Measurements from ENCODE around the gene ZDHHC14. TPM values are rescaled to one million over a fixed set of nuclear protein-coding genes. Genes with fewer than 3 reads are reported as not detected.

ZDHHC14 gene
- total RNA-seq, 1 experiment from 2014 or later, result 3.2 TPM

DNA sequence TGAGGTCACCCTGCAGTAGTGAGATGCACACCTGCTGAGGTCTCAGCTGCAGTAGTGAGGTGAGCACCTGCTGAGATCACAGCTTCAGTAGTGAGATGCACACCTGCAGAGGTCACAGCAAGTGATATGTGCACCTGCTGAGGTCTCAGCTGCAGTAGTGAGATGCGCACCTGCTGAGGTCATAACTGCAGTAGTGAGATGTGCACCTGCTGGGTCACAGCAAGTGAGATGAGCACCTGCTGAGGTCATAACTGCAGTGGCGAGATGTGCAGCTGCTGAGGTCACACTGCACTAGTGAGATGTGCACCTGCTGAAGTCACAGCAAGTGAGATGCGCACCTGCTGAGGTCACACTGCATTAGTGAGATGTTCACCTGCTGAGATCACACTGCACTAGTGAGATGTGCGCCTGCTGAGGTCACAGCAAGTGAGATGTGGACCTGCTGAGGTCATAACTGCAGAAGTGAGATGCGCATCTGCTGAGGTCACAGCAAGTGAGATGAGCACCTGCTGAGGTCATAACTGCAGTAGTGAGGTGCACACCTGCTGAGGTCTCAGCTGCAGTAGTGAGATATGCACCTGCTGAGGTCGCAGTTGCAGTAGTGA is 20.8 kb downstream of the ZDHHC14 start:
- Mint-ChIP-seq H3K27ac (ENCODE audit: low read depth, unreplicated experiment) (no peak overlapping the region), H3K9me3 (ENCODE audit: unreplicated experiment) (no peaks in the 10 kb centered on the region), H3K4me1 (ENCODE audit: insufficient read depth, unreplicated experiment) (no peaks in the 10 kb centered on the region), H3K4me3 (ENCODE audit: unreplicated experiment) (no peak overlapping the region), H3K36me3 (ENCODE audit: insufficient read depth, unreplicated experiment) (no peaks in the 10 kb centered on the region), H3K27me3 (ENCODE audit: insufficient read depth, unreplicated experiment) (no peaks in the 10 kb centered on the region)
- no peak for DNase-seq (ENCODE audit: unreplicated experiment)
- intact Hi-C loops (cut with micrococcal nuclease), result no loop called here
- CTCF ChIA-PET, result no interaction called here
- TF ChIP-seq, protein P1, sequence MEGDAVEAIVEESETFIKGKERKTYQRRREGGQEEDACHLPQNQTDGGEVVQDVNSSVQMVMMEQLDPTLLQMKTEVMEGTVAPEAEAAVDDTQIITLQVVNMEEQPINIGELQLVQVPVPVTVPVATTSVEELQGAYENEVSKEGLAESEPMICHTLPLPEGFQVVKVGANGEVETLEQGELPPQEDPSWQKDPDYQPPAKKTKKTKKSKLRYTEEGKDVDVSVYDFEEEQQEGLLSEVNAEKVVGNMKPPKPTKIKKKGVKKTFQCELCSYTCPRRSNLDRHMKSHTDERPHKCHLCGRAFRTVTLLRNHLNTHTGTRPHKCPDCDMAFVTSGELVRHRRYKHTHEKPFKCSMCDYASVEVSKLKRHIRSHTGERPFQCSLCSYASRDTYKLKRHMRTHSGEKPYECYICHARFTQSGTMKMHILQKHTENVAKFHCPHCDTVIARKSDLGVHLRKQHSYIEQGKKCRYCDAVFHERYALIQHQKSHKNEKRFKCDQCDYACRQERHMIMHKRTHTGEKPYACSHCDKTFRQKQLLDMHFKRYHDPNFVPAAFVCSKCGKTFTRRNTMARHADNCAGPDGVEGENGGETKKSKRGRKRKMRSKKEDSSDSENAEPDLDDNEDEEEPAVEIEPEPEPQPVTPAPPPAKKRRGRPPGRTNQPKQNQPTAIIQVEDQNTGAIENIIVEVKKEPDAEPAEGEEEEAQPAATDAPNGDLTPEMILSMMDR (IDR thresholded peaks at IDR 0.05; ENCODE audit: unreplicated experiment), result no peak
- BruUV-seq (replicated peaks), result no TSS peak
- POLR2A ChIA-PET, result no interaction called here

- TF ChIP-seq, protein P1 (IDR thresholded peaks at IDR 0.05; ENCODE audit: unreplicated experiment), result no peak
Observed at GRCh38 chr6:157402996-157403685, 22.2 kb downstream of the ZDHHC14 start.

DNA sequence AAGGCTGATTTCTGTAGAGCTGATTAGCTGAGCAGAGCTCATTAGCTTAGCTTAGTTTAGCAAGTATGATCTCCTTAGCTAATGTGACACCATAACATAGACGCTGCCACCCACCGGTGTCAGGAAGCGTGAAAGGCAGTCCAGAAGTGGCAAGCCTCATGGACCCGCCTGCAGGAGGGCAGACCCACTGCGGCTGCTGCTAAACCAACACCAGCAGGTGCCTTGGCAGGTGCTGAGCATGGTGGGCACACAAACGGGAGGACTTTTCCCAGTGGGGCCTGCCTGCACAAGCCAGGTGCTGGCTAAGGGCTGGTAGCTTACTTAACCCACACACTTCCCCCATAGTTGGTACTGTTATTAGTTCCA is 22.7 kb downstream of the ZDHHC14 start:
- POLR2A ChIA-PET, result no interaction called here

More at GRCh38 chr6:157402996-157403685, 22.2 kb downstream of the ZDHHC14 start:
- ChIA-PET POLR2A (no interaction called here), CTCF (no interaction called here)
- H3K27me3 Mint-ChIP-seq (ENCODE audit: insufficient read depth, unreplicated experiment), result no peaks in the 10 kb centered on the region
- no TSS peak for BruUV-seq (replicated peaks)
- no peaks in the 10 kb centered on the region for H3K9me3 Mint-ChIP-seq (ENCODE audit: unreplicated experiment)
- H3K27ac Mint-ChIP-seq (ENCODE audit: low read depth, unreplicated experiment), result no peak overlapping the region
- no peak for DNase-seq (ENCODE audit: unreplicated experiment)
- intact Hi-C loops (cut with micrococcal nuclease), result no loop called here
- no peak overlapping the region for H3K4me3 Mint-ChIP-seq (ENCODE audit: unreplicated experiment)
- H3K4me1 Mint-ChIP-seq (ENCODE audit: insufficient read depth, unreplicated experiment), result no peaks in the 10 kb centered on the region
- H3K36me3 Mint-ChIP-seq (ENCODE audit: insufficient read depth, unreplicated experiment), result no peaks in the 10 kb centered on the region

GRCh38 chr6:157405986-157406385 is 25.0 kb downstream of the ZDHHC14 start:
- Mint-ChIP-seq H3K27me3 (ENCODE audit: insufficient read depth, unreplicated experiment) (no peaks in the 10 kb centered on the region), H3K4me3 (ENCODE audit: unreplicated experiment) (no peak overlapping the region), H3K9me3 (ENCODE audit: unreplicated experiment) (no peaks in the 10 kb centered on the region), H3K4me1 (ENCODE audit: insufficient read depth, unreplicated experiment) (no peaks in the 10 kb centered on the region), H3K27ac (ENCODE audit: low read depth, unreplicated experiment) (no peak overlapping the region), H3K36me3 (ENCODE audit: insufficient read depth, unreplicated experiment) (no peaks in the 10 kb centered on the region)
- no peak for DNase-seq (ENCODE audit: unreplicated experiment)
- CTCF ChIA-PET, result interaction anchor here (1.1 kb wide), 1 partner anchor 468 kb away, joined by 4 read pairs; no protein-coding TSS in a partner anchor
- BruUV-seq (replicated peaks), result no TSS peak
- intact Hi-C loops (cut with micrococcal nuclease), result no loop called here
- POLR2A ChIA-PET, result no interaction called here
- TF ChIP-seq, protein P1 (IDR thresholded peaks at IDR 0.05; ENCODE audit: unreplicated experiment), result no peak

More for the DNA sequence above, 22.7 kb downstream of the ZDHHC14 start:
- TF ChIP-seq, protein P1 (IDR thresholded peaks at IDR 0.05; ENCODE audit: unreplicated experiment), result no peak
- no peaks in the 10 kb centered on the region for H3K9me3 Mint-ChIP-seq (ENCODE audit: unreplicated experiment)
- no TSS peak for BruUV-seq (replicated peaks)
- no peak overlapping the region for H3K27ac Mint-ChIP-seq (ENCODE audit: low read depth, unreplicated experiment)
- CTCF ChIA-PET, result no interaction called here
- intact Hi-C loops (cut with micrococcal nuclease), result no loop called here
- H3K36me3 Mint-ChIP-seq (ENCODE audit: insufficient read depth, unreplicated experiment), result no peaks in the 10 kb centered on the region
- H3K4me3 Mint-ChIP-seq (ENCODE audit: unreplicated experiment), result no peak overlapping the region
- H3K27me3 Mint-ChIP-seq (ENCODE audit: insufficient read depth, unreplicated experiment), result no peaks in the 10 kb centered on the region
- H3K4me1 Mint-ChIP-seq (ENCODE audit: insufficient read depth, unreplicated experiment), result no peaks in the 10 kb centered on the region
- no peak for DNase-seq (ENCODE audit: unreplicated experiment)

All from MCF 10A (cell line).